Measurements from ENCODE around the gene SERPINB6. TPM values are rescaled to one million over a fixed set of nuclear protein-coding genes. Genes with fewer than 3 reads are reported as not detected.

Gene SERPINB6
- total and polyA plus RNA-seq, 5 donors: 172 to 265 (median 201) TPM

DNA sequence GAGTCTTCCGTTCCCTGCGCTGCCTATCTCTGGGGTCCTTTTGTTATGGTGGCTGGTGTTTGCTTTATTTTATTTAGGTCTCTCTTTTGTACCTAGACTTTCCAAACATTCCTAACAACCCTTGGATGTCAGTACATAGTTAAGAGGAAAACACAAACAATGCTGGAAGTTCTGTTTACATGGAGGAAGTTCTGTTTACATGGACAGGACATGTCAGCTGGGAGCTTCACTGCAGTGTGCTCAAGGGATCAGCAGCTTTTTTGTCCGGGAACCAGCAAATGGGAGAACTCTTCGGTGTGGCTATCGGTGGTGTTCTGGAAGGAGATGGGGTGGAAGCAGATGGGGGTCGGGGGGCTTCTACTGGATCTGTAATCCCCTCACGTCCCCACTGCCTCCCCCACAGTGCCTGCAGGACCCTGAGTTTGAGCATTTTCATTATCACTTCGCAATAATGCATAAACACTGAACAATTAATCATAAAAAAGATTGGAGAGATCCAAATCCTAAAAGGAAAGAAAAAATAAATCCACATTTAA, 2.7 kb downstream of the SERPINB6 start:
- no peak for DNase-seq
- H3K27me3 ChIP-seq (ENCODE audit: control insufficient read depth, insufficient read depth): no peaks in the 10 kb centered on the region
- H3K9me3 ChIP-seq (ENCODE audit: control insufficient read depth, low read length): no peaks in the 10 kb centered on the region
- no peak overlapping the region for H3K4me3 ChIP-seq (ENCODE audit: low read length)
- peaks cover 2% of the 10 kb centered on the region for H3K4me1 ChIP-seq (ENCODE audit: control insufficient read depth, insufficient read depth, low read length)
- no peak for ATAC-seq
- no peak overlapping the region for H3K27ac ChIP-seq (ENCODE audit: low read length)
- WGBS: 71% methylated on average over 8 of the region's 8 CpGs
- intact Hi-C loops (cut with DNase I): no loop called here

DNA sequence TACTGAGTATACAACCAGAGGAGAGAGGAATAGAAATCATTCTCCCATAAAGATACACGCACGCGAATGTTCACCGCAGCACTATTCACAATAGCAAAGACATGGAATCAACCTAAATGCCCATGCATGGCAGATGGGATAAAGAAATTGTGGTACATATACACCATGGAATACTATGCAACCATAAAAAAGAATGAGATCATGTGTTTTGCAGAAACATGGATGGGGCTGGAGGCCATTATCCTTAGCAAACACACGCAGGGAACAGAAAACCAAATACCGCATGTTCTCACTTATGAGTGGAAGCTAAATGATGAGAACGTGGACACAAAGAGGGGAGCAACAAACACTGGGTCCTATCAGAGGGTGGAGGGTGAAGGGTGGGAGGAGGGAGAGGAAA, 3.4 kb downstream of the SERPINB6 start:
- H3K27me3 ChIP-seq (ENCODE audit: control insufficient read depth, insufficient read depth): no peaks in the 10 kb centered on the region
- no peak for ATAC-seq
- WGBS: 97% methylated on average over 7 of the region's 7 CpGs
- DNase-seq: no peak
- no peaks in the 10 kb centered on the region for H3K9me3 ChIP-seq (ENCODE audit: control insufficient read depth, low read length)
- H3K4me1 ChIP-seq (ENCODE audit: control insufficient read depth, insufficient read depth, low read length): peaks cover 4% of the 10 kb centered on the region
- H3K4me3 ChIP-seq (ENCODE audit: low read length): no peak overlapping the region
- intact Hi-C loops (cut with DNase I): no loop called here
- no peak overlapping the region for H3K27ac ChIP-seq (ENCODE audit: low read length)

DNA sequence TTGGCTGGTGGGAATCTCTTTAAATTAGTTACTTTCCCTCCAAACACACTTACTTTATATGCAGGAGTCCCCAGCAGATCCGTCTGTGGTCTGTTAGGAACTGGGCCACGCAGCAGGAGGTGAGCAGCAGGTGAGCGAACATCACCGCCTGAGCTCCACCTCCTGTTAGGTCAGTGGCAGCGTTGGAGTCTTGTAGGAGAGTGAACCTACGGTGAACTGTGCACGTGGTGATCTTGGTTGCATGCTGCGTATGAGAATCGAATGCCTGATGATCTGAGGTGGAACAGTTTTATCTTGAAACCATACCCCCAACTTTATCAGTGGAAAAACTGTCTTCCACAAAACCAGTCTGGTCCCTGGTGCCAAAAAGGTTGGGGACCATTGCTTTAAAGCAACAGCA, 5.0 kb downstream of the SERPINB6 start:
- H3K27ac ChIP-seq (ENCODE audit: low read length): no peak overlapping the region
- DNase-seq (no peak), ATAC-seq (no peak)
- peaks cover 4% of the 10 kb centered on the region for H3K4me1 ChIP-seq (ENCODE audit: control insufficient read depth, insufficient read depth, low read length)
- H3K4me3 ChIP-seq (ENCODE audit: low read length): no peak overlapping the region
- WGBS: 81% methylated on average over 9 of the region's 9 CpGs
- intact Hi-C loops (cut with DNase I): no loop called here
- no peaks in the 10 kb centered on the region for H3K9me3 ChIP-seq (ENCODE audit: control insufficient read depth, low read length)
- no peaks in the 10 kb centered on the region for H3K27me3 ChIP-seq (ENCODE audit: control insufficient read depth, insufficient read depth)

DNA sequence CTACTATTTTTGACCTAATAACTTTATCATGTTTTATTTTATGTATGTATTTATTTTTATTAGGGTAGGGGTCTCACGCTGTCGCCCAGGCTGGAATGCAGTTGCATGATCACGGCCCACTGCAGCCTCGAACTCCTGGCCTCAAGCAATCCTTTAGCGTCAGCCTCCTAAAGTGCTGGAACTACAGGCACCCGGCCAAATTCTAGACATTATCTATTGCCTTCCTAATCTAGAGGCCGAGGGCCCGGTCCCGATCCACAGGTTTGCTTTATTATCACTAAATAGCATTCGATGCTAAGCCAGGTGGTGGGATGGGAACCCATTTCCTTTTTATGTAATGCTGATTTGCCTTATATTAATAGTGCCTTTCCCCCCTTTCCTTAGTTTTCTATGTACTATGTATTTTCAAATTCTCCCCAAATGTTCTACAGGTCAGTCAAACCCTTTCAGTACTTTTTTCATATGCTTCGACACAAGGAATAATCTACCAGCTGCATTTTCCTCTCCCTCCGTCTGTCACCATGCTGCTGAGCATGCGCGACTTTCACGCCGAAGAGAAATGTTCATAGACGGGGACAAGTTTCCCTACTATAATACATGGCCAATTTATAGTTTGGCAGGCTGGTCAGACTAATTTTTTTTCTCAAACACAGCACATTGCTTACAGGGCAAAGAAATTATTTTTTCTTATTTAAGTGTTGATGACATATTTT, 6.4 kb downstream of the SERPINB6 start:
- Histone ChIP-seq H3K9me3 (ENCODE audit: control insufficient read depth, low read length) (no peaks in the 10 kb centered on the region), H3K4me3 (ENCODE audit: low read length) (no peak overlapping the region), H3K27ac (ENCODE audit: low read length) (no peak overlapping the region), H3K4me1 (ENCODE audit: control insufficient read depth, insufficient read depth, low read length) (peaks cover 4% of the 10 kb centered on the region), H3K27me3 (ENCODE audit: control insufficient read depth, insufficient read depth) (no peaks in the 10 kb centered on the region)
- ATAC-seq: no peak
- 76% methylated on average over 17 of the region's 17 CpGs for WGBS
- intact Hi-C loops (cut with DNase I): no loop called here
- DNase-seq: no peak

DNA sequence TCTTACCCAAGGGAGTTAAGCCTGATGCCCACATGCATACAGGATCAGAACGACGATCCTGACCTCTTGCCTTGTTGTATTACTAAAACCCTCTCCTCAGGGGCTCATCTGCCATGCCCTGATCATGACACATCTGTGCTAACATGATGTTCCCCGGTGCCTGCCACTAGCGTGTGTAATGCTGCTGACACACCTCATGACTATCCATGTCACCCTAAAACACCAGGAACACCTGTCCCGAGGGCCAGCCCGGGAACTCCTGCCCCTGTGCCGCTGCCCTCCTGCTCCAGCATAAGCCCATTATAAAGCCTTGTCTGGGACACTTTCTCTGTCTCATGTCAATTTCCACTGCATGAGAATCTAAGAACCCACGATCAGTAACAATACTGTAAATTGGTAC, 7.6 kb downstream of the SERPINB6 start:
- intact Hi-C loops (cut with DNase I): no loop called here
- Histone ChIP-seq H3K27ac (ENCODE audit: low read length) (no peak overlapping the region), H3K9me3 (ENCODE audit: control insufficient read depth, low read length) (no peaks in the 10 kb centered on the region), H3K4me1 (ENCODE audit: control insufficient read depth, insufficient read depth, low read length) (peaks cover 8% of the 10 kb centered on the region), H3K4me3 (ENCODE audit: low read length) (no peak overlapping the region), H3K27me3 (ENCODE audit: control insufficient read depth, insufficient read depth) (no peaks in the 10 kb centered on the region)
- DNase-seq (no peak), ATAC-seq (no peak)
- 94% methylated on average over 8 of the region's 8 CpGs for WGBS

DNA sequence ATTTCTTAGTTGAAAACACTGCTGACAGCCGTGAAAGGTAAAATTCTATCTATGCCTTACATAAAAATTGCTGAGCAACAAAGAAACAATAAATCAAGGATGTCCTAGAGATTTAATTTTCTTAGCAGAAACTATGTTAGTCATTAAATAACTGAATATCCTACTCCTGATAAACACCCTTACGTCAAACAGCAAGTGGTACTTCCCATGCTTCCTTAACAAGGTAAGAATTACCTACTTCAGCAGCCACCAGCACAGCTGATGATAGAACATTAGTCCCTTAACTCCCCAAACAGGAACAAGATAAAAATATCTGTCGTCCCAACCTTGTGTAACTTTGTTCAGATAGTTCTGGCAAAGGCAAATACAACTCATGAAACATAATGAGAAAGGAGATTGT, 8.7 kb downstream of the SERPINB6 start:
- no peaks in the 10 kb centered on the region for H3K27me3 ChIP-seq (ENCODE audit: control insufficient read depth, insufficient read depth)
- DNase-seq: no peak
- no peak overlapping the region for H3K27ac ChIP-seq (ENCODE audit: low read length)
- no peak overlapping the region for H3K4me3 ChIP-seq (ENCODE audit: low read length)
- H3K4me1 ChIP-seq (ENCODE audit: control insufficient read depth, insufficient read depth, low read length): peaks cover 13% of the 10 kb centered on the region
- WGBS: 52% methylated on average over 3 of the region's 3 CpGs
- peak in 1 of 2 donors; percentile 17 for ATAC-seq
- intact Hi-C loops (cut with DNase I): no loop called here
- no peaks in the 10 kb centered on the region for H3K9me3 ChIP-seq (ENCODE audit: control insufficient read depth, low read length)

DNA sequence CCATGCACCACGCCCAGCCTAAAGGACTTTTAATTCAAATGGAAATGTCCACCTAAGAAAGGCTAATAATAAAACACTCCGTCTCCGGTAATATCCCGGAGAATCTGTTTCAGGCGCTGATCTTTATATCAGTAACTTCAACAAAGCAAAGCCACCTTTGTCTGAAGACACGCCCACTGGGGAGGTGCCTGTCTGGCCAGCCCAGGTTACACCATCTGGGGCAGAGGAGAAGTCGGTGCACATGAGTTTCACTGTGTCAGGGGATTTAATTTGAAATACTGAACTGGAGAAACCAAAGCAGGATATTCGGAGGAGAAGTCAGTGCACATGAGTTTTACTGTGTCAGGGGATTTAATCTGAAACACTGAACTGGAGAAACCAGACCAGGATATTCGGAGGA, 9.4 kb downstream of the SERPINB6 start:
- Histone ChIP-seq H3K27me3 (ENCODE audit: control insufficient read depth, insufficient read depth) (no peaks in the 10 kb centered on the region), H3K4me3 (ENCODE audit: low read length) (no peak overlapping the region), H3K27ac (ENCODE audit: low read length) (no peak overlapping the region), H3K9me3 (ENCODE audit: control insufficient read depth, low read length) (no peaks in the 10 kb centered on the region), H3K4me1 (ENCODE audit: control insufficient read depth, insufficient read depth, low read length) (peaks cover 16% of the 10 kb centered on the region)
- intact Hi-C loops (cut with DNase I): no loop called here
- WGBS: 86% methylated on average over 9 of the region's 9 CpGs
- no peak for DNase-seq
- peak in 1 of 2 donors; percentile 14 for ATAC-seq

DNA sequence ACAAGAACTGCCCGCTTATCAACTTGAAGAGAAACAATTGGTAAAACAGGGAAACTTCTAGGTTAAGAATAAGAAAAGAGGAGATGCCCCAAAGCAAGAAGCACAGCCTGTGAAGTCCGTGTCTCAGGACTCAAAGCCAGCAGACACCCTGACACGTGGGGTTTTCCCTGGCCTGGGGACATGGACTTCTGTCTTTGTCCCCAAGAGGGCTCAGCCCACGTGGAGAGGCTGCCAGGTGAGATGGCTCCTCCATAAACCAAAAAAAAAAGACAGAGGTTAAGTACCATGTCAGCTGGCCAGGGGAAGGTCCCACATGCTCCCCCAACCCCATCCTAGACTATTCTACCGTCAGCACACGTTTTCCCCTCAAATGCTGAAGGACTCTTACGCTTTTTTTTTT, 9.9 kb downstream of the SERPINB6 start:
- no peak overlapping the region for H3K4me3 ChIP-seq (ENCODE audit: low read length)
- no peak for ATAC-seq
- H3K27me3 ChIP-seq (ENCODE audit: control insufficient read depth, insufficient read depth): no peaks in the 10 kb centered on the region
- no peaks in the 10 kb centered on the region for H3K9me3 ChIP-seq (ENCODE audit: control insufficient read depth, low read length)
- 81% methylated on average over 7 of the region's 7 CpGs for WGBS
- DNase-seq: no peak
- H3K27ac ChIP-seq (ENCODE audit: low read length): no peak overlapping the region
- peaks cover 16% of the 10 kb centered on the region for H3K4me1 ChIP-seq (ENCODE audit: control insufficient read depth, insufficient read depth, low read length)
- intact Hi-C loops (cut with DNase I): no loop called here

DNA sequence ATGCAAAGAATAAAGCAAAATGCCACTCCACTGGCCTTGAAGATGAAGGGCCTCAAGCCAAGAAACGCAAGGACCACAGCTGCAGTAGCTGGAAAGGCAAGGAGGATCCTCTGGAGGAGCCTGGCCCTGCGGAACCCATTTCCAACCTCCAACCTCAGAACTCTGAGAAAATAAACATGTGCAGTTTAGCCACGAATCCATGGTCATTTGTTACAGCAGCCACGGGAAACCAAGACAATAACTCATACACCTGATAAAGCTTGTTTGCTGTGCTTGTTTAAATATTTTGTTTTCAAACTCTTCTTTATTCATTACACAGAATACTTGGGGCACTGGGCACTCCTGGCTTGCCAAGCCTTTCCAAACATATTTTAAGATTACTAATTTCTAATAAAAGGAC, 10.4 kb downstream of the SERPINB6 start:
- H3K4me3 ChIP-seq (ENCODE audit: low read length): no peak overlapping the region
- whole genome bisulfite sequencing: 66% methylated on average over 4 of the region's 4 CpGs
- H3K27me3 ChIP-seq (ENCODE audit: control insufficient read depth, insufficient read depth): no peaks in the 10 kb centered on the region
- intact Hi-C loops (cut with DNase I): no loop called here
- peaks cover 16% of the 10 kb centered on the region for H3K4me1 ChIP-seq (ENCODE audit: control insufficient read depth, insufficient read depth, low read length)
- ATAC-seq (no peak), DNase-seq (no peak)
- no peaks in the 10 kb centered on the region for H3K9me3 ChIP-seq (ENCODE audit: control insufficient read depth, low read length)
- no peak overlapping the region for H3K27ac ChIP-seq (ENCODE audit: low read length)

DNA sequence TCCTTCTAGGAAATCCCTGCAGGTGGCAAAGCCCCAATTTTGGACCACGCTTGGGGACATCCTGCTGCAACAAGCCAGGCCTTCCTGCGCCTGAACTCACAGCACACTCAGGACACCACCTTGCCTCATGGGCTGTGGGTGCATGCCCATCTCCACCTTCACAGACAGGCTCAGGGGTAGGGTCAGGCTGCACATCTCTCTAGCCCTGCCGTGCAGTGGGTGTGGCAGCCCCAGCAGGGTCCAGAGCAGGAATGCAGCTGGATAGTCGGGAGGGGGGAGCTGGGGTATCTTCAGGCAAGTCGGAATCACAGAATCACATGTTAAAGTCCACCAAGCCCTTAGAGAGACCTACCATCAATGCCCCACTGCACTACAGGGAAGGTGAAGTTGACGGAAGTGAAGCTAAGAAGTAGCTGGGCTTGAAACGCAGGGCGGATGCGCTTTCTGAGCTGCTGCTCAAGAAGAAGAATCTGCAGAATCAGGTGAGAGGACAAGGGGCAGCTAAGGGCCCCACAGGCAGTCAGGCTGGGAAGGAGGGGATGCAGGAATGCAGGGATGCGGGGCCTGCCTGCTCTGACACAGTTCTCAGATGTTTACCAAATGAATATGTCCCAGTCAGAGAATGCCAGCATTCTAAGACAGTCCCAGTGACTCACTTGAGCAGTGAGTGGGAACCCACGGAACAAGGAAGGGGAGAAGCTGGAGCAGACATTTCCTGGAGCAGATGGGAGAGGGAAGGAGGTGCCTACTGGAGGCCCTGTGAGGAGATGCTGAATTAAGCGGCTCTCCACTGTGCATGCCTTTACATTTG, 11.3 kb downstream of the SERPINB6 start:
- ATAC-seq: peak in 1 of 2 donors; percentile 53

DNA sequence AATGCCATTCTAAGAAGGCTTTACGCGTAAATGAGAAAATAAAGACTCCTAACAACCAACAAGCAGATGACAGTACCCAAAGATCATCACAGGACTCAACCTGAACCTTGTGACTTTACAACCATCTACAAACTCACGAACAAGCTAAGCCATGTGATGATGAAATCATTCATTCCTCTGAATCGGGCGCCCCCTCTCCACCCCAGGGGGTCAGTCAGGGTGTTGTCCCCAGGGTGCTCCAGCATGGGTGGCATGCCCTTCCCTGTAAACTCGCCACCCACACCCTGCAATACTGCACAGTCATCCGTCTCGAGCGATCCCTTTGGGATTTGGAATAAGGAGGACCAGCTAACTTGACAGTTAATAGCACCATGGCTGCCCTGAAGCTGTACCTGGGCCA, 12.6 kb downstream of the SERPINB6 start:
- Histone ChIP-seq H3K9me3 (ENCODE audit: control insufficient read depth, low read length) (no peaks in the 10 kb centered on the region), H3K4me3 (ENCODE audit: low read length) (no peak overlapping the region), H3K4me1 (ENCODE audit: control insufficient read depth, insufficient read depth, low read length) (peaks cover 15% of the 10 kb centered on the region), H3K27ac (ENCODE audit: low read length) (peak overlapping the region; percentile 88), H3K27me3 (ENCODE audit: control insufficient read depth, insufficient read depth) (no peaks in the 10 kb centered on the region)
- intact Hi-C loops (cut with DNase I): no loop called here
- 83% methylated on average over 9 of the region's 9 CpGs for WGBS
- DNase-seq: no peak
- no peak for ATAC-seq

More for the DNA sequence above, 11.3 kb downstream of the SERPINB6 start:
- intact Hi-C loops (cut with DNase I): no loop called here
- Histone ChIP-seq H3K9me3 (ENCODE audit: control insufficient read depth, low read length) (no peaks in the 10 kb centered on the region), H3K27me3 (ENCODE audit: control insufficient read depth, insufficient read depth) (no peaks in the 10 kb centered on the region), H3K27ac (ENCODE audit: low read length) (peak overlapping the region; percentile 32), H3K4me1 (ENCODE audit: control insufficient read depth, insufficient read depth, low read length) (peaks cover 16% of the 10 kb centered on the region), H3K4me3 (ENCODE audit: low read length) (no peak overlapping the region)
- DNase-seq: no peak
- WGBS: 77% methylated on average over 12 of the region's 12 CpGs

Measured in right cardiac atrium (tissue), 5 donors.